ENCODE measurements around the gene SAMD1. TPM values are rescaled to one million over a fixed set of nuclear protein-coding genes. Genes with fewer than 3 reads are reported as not detected.

Gene SAMD1
- total and polyA plus RNA-seq, 9 of the 15 experiments (the other 6 are each of a cell fraction or from before 2014, with no cell fraction given), result 2.9 to 96.0 (median 43.5) TPM

- TF ChIP-seq AFF1 (IDR thresholded peaks at IDR 0.05; ENCODE audit: low read depth in 1 of 2, partially characterized antibody in 2 of 2), result no peak
- TF ChIP-seq ZNF79 (CRISPR knock-in tag; IDR thresholded peaks at IDR 0.05; ENCODE audit: low read depth), result no peak
- no peak for TF ChIP-seq ATF1 (CRISPR knock-in tag; IDR thresholded peaks at IDR 0.05)
- TF ChIP-seq ATF1 (tag; IDR thresholded peaks at IDR 0.05), result no peak
- no peak for TF ChIP-seq NKRF (IDR thresholded peaks at IDR 0.05; ENCODE audit: borderline replicate concordance)
- 0 out of 2 replicates have a peak, but pooled peaks have one; percentile 33 for TF ChIP-seq ARID1B (IDR thresholded peaks at IDR 0.05)
- TF ChIP-seq ZNF592 (IDR thresholded peaks at IDR 0.05), result 0 out of 2 replicates have a peak, but pooled peaks have one; percentile 44
- no peak; the same call in 1 of the 2 replicates for TF ChIP-seq STAT5A (IDR thresholded peaks at IDR 0.05; ENCODE audit: borderline replicate concordance, low read length)
- TF ChIP-seq RBM14 (IDR thresholded peaks at IDR 0.05; ENCODE audit: borderline replicate concordance, insufficient read depth, low read depth, low read length), result no peak
- TF ChIP-seq RCOR1 (IDR thresholded peaks at IDR 0.05; ENCODE audit: borderline replicate concordance in 1 of 2, low read depth in 2 of 2, low read length in 2 of 2), result peak; percentile 68 to 95; a peak in 3 of 4 replicates
- TF ChIP-seq RNF219 (CRISPR knock-in tag; IDR thresholded peaks at IDR 0.05), result no peak
- TF ChIP-seq ZNF408 (CRISPR knock-in tag; IDR thresholded peaks at IDR 0.05; ENCODE audit: low read depth), result no peak
- no peak for TF ChIP-seq SMAD2 (IDR thresholded peaks at IDR 0.05; ENCODE audit: low read depth, low read length)
- 0 out of 2 replicates have a peak, but pooled peaks have one; percentile 8 for TF ChIP-seq BCL6 (CRISPR knock-in tag; IDR thresholded peaks at IDR 0.05)
- peak; percentile 59; the same call in 1 of the 2 replicates for TF ChIP-seq RB1 (IDR thresholded peaks at IDR 0.05; ENCODE audit: low read depth)
Observed at GRCh38 chr19:14113762-14114414, 23.3 kb upstream of the SAMD1 start (continued).
